Dermis lymphatic vessel endothelial cell (primary cell): ENCODE results near the gene ALOX12. TPM values are rescaled to one million over a fixed set of nuclear protein-coding genes. Genes with fewer than 3 reads are reported as not detected.

Experiments
- total RNA-seq: library from RNA; depleted of rRNA; stranded (reverse); fragments of >200 nt; gene quantifications from 2 replicates; pipeline ENCODE4 v1.2.1, GENCODE V29; 2014

Gene ALOX12, protein sequence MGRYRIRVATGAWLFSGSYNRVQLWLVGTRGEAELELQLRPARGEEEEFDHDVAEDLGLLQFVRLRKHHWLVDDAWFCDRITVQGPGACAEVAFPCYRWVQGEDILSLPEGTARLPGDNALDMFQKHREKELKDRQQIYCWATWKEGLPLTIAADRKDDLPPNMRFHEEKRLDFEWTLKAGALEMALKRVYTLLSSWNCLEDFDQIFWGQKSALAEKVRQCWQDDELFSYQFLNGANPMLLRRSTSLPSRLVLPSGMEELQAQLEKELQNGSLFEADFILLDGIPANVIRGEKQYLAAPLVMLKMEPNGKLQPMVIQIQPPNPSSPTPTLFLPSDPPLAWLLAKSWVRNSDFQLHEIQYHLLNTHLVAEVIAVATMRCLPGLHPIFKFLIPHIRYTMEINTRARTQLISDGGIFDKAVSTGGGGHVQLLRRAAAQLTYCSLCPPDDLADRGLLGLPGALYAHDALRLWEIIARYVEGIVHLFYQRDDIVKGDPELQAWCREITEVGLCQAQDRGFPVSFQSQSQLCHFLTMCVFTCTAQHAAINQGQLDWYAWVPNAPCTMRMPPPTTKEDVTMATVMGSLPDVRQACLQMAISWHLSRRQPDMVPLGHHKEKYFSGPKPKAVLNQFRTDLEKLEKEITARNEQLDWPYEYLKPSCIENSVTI
- total RNA-seq, result not detected in 2 replicates

DNA sequence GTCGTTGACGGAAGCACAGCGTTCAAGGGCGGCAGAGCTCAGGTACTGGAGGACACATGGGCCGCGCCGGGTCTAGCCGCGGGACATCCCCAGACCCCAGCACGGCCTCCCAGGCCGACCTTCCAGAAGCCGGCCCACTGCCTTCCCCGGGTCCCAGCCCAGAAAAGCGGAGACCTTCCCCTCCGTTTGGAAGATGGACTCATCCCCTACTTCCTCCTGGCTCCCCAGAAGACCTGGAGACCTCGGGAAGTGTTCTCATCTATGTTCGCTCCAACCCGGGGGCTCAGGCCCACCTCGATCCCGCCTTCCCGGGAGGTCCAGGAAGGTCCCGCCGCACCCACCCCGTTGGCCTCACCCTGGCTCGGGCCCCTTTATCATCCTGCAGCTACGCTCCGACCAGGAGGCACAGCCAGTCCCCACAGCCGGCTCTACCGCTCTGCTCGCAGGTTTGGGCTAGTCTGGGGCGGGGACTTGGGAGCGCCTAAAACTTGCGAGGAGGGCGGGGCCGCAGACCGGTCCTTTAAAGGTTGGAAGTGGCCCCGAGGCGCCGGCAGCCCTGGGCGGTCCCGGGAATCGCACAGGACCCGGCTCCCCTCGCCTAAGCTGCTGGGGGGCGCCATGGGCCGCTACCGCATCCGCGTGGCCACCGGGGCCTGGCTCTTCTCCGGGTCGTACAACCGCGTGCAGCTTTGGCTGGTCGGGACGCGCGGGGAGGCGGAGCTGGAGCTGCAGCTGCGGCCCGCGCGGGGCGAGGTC is at the start of gene ALOX12:
ALOX12 (plus strand) TSS at position 550 of the 756 bp plus-strand sequence; CDS start at position 619, 69 bp downstream.

DNA sequence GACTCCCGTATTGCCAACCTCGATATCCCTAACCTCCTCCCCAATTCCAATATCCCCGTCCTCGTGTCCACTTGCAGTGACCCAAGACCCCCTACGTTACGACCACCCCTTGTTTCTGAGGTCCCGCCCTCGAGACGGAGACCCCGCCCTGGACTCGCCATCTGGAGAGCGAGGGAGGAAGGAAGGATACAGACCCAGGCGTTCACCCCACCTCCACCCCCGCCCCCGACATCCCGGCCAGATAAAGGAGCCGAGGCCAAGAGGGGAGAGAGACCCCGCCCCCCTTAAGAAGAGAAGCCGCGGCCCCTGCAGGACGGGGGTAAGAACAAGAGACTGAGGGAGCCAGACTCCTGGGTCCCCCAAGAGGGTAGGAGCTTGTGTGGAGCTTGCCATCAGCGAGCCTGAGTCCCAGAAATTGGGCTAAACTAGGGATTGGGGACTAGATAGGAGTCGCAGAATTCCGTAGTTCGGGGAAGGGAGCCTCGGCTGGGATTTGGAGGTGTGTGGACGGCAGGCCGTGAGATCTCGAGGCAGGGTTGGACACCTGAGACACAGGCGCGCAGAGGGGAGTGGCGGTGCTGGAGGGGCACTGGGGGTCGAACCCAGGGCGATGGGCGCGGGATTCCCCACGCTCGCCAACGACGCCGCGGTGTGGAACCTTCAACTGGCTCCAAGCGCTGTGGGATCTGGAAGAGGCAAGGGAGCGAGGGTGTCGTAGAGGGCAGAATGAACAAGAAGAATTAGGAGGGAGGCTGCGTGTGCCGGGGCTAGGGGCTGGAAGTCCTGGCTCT is 27.1 kb downstream of the ALOX12 start, which contains the start of gene BCL6B:
BCL6B (plus strand) TSS at position 270 of the 791 bp plus-strand sequence. CDS start 622 bp downstream, outside the sequence.

DNA sequence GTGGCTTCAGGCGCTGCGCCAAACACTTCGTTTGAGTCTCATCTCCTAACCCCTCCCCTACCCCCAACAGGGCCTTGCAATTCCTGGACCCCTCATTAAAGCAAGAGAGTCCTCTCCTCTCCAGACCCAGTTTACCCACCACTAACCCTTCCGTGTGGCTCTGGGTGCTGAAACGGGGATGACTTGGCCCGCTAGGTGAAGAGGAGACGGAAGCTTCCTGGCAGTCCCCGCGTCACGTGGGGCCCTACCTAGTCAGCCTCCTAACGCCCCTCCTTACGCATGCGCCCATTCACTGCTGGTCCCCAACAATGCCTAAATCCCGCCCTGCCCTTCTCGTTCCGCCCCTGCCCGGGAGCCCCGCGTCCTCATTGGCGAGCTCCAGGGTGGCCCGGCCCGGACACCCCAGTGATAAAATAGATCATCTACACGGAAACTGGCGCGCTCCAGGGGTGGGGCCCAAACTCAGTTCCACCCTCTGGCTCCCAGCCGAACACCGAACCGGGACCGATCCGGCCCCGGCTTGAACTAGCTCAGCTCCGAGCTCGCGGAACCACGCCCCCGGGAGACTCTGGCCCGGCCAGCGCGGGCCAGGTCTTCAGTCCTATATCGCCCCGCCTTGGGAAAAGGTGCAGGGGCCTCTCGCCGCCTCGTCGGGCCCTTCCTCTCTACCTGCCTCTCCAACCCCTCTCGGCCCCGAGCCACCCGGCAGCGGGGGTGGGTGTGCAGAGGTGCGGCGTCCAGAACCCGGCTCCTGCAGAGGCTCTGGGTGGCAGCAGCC is 39.9 kb downstream of the ALOX12 start, which contains the start of gene SLC16A13:
SLC16A13 (plus strand) TSS at position 425 of the 778 bp plus-strand sequence. CDS start 368 bp downstream, outside the sequence.

DNA sequence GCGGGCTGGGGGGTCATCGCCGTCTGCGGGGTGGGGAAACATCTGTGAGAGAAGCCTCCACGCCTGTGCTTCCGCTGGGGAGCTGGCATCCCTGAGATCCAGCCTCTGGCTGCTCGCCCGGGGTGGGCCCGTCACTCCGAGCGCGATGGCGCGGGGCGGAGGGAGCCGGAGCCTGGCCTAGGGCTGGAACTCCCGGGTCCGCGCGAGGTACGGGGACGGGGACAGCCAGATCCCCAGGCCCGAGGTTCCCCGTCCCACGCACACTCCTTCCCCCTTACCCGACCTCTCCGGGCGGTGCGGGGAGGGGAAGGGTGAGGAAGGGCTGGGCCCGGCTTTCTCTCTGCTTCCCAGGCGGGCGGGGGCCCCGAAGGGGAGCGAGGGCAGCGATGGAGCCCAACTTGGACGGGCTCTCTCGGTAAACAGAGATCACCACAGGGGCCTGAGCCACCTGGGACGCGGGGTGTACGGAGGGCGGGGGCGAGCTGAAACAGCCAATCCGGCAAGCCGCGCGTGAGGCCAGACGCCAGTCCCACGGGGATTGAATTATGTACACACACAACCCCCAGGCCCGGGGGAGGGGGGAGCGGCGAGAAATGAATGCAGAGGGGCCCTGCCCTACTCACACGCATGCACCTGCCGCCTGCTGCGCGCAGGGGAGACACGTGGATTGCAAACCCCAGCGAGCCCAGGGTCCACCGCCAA is 47.8 kb downstream of the ALOX12 start, which contains the start of gene SLC16A11:
SLC16A11 (minus strand) TSS at position 596 of the 702 bp plus-strand sequence; CDS start at position 17, 579 bp downstream.

Other genes with a start within 250 kb of the ALOX12 start
- gene XAF1, start 240.0 kb upstream of the ALOX12 start, total RNA-seq, result under 0.01 and 0.22 TPM in 2 replicates
- 14.4 and 24.9 TPM in 2 replicates for gene FBXO39, start 219.8 kb upstream of the ALOX12 start, total RNA-seq
- gene TEKT1, start 164.3 kb upstream of the ALOX12 start, total RNA-seq, result 0.11 TPM in 1 of 2 replicates, not detected in the other
- 56.6 and 66.1 TPM in 2 replicates for gene RNASEK, start 16.6 kb downstream of the ALOX12 start, total RNA-seq
- 39.0 and 76.2 TPM in 2 replicates for gene BCL6B, start 27.0 kb downstream of the ALOX12 start, total RNA-seq
- gene SLC16A13, start 40.0 kb downstream of the ALOX12 start, total RNA-seq, result 1.3 TPM in 2 replicates
- 0.95 and 2.1 TPM in 2 replicates for gene SLC16A11, start 48.0 kb downstream of the ALOX12 start, total RNA-seq
- 3.1 TPM in 2 replicates for gene CLEC10A, start 84.2 kb downstream of the ALOX12 start, total RNA-seq
- gene ASGR2, start 118.8 kb downstream of the ALOX12 start, total RNA-seq, result not detected in 2 replicates
- 26.4 and 28.8 TPM in 2 replicates for gene ASGR1, start 183.3 kb downstream of the ALOX12 start, total RNA-seq
- gene DLG4, start 223.8 kb downstream of the ALOX12 start, total RNA-seq, result 7.0 and 7.2 TPM in 2 replicates
- 194 and 227 TPM in 2 replicates for gene ACADVL, start 223.9 kb downstream of the ALOX12 start, total RNA-seq
- gene DVL2, start 238.5 kb downstream of the ALOX12 start, total RNA-seq, result 28.4 and 28.5 TPM in 2 replicates
- 38.6 and 39.7 TPM in 2 replicates for gene PHF23, start 243.4 kb downstream of the ALOX12 start, total RNA-seq
- gene GABARAP, start 246.4 kb downstream of the ALOX12 start, total RNA-seq, result 131 and 147 TPM in 2 replicates